BJ (cell line): ENCODE data around the gene SKI. TPM values are rescaled to one million over a fixed set of nuclear protein-coding genes. Genes with fewer than 3 reads are reported as not detected.

Source experiments
- CTCF ChIA-PET: fragments of 350-600 bp; formaldehyde crosslinking; extraction: SDS; loops from one replicate; lab custom pipeline; 2021; ENCODE audit warnings: antibody characterized with exemption, inconsistent platforms; lab: Yijun Ruan, JAX
- POLR2A ChIA-PET: fragments of 300-600 bp; sonication (Branson Sonifier 250); formaldehyde crosslinking; extraction: SDS; loops from one replicate; lab custom pipeline; 2021; ENCODE audit warnings: antibody characterized with exemption; lab: Charles Lee
- DNase-seq: peaks from one replicate; pipeline ENCODE4 v3.0.0-alpha.2; 2011; ENCODE audit warnings: low read depth
- H3K27me3 ChIP-seq: 2 replicates; pipeline ENCODE4 v1.6.0; 2011; ENCODE audit warnings: low read length; ENCODE audit not compliant: control insufficient read depth, insufficient read depth
- H3K36me3 ChIP-seq: 2 replicates; pipeline ENCODE4 v1.5.1; 2011; ENCODE audit warnings: low read length; ENCODE audit not compliant: control insufficient read depth, insufficient read depth
- H3K4me3 ChIP-seq: 2 replicates; pipeline ENCODE4 v1.5.1; 2011; ENCODE audit warnings: low read depth, mild to moderate bottlenecking, control low read depth, low read length
- CTCF ChIP-seq: IDR thresholded peaks from 2 replicates; pipeline ENCODE4 v1.5.1; 2011; ENCODE audit warnings: low read depth, mild to moderate bottlenecking, control low read depth, inconsistent platforms, low read length, moderate library complexity; ENCODE audit not compliant: insufficient read depth
- polyA plus RNA-seq: library from polyadenylated mRNA; depleted of rRNA; stranded (reverse); fragments of >200 nt; gene quantifications from 2 replicates; pipeline ENCODE4 v1.2.3, GENCODE V29; 2011

SKI gene
- polyA plus RNA-seq, 1 experiment: 5.1 TPM

- no peak for DNase-seq
- Histone ChIP-seq H3K27me3 (no peaks in the 10 kb centered on the region), H3K36me3 (peaks cover 31% of the 10 kb centered on the region), H3K4me3 (no peak overlapping the region)
- no peak for TF ChIP-seq CTCF
- ChIA-PET CTCF (interaction anchor here (2.4 kb wide), 1 partner anchor 15 kb away, joined by 8 read pairs; no protein-coding TSS in a partner anchor), POLR2A (no interaction called here)
Measured at GRCh38 chr1:2300851-2301606, 72.9 kb downstream of the SKI start.

- Histone ChIP-seq H3K36me3 (peaks cover 33% of the 10 kb centered on the region), H3K27me3 (no peaks in the 10 kb centered on the region), H3K4me3 (no peak overlapping the region)
- no peak for TF ChIP-seq CTCF
- ChIA-PET CTCF (interaction anchor here (0.7 to 2.4 kb wide), 2 partner anchors 10 to 14 kb away, joined by 3 to 8 read pairs; no protein-coding TSS in a partner anchor), POLR2A (no interaction called here)
- no peak for DNase-seq
Measured at GRCh38 chr1:2301607-2302291, 73.6 kb downstream of the SKI start.

GRCh38 chr1:2302292-2302925, 74.3 kb downstream of the SKI start:
- Histone ChIP-seq H3K27me3 (no peaks in the 10 kb centered on the region), H3K4me3 (no peak overlapping the region), H3K36me3 (peaks cover 33% of the 10 kb centered on the region)
- DNase-seq: no peak
- POLR2A ChIA-PET: no interaction called here
- TF ChIP-seq CTCF: no peak
- CTCF ChIA-PET: interaction anchor here (0.7 to 2.4 kb wide), 2 partner anchors 9 to 13 kb away, joined by 3 to 8 read pairs; no protein-coding TSS in a partner anchor

- no peak for TF ChIP-seq CTCF
- CTCF ChIA-PET: interaction anchor here (1.3 to 2.3 kb wide), 2 partner anchors 12 to 108 kb away, joined by 4 to 7 read pairs; partner anchors contain the start of gene FAAP20
- H3K36me3 ChIP-seq: peaks cover 38% of the 10 kb centered on the region
- H3K27me3 ChIP-seq: no peaks in the 10 kb centered on the region
- POLR2A ChIA-PET: no interaction called here
- no peak for DNase-seq
- H3K4me3 ChIP-seq: no peak overlapping the region
Measured at GRCh38 chr1:2303016-2303775, 75.1 kb downstream of the SKI start.
